Nucleus accumbens (tissue), 56 donors: ENCODE results near the gene IQCF6.
"Not testable (repeated sequence)": the region's sequence is repeated elsewhere in the genome, so short reads cannot be mapped to it uniquely, and the experiment has no call there.

Experiments used
- DNase-seq, 56 donors: peaks; one replicate each; lab custom pipeline; 2025; lab: John Stamatoyannopoulos, UW

Gene IQCF6

GRCh38 chr3:51777985-51778384, 1.1 kb downstream of the IQCF6 start:
- DNase-seq = peak in 32 of 56 donors; percentile 1 to 64 (median 18)

GRCh38 chr3:51773529-51774056, 5.4 kb downstream of the IQCF6 start:
- DNase-seq = no peak

- DNase-seq = no peak
These were observed 19.8 kb downstream of the IQCF6 start for GRCh38 chr3:51759203-51759602.

GRCh38 chr3:51753763-51754750, 25.0 kb downstream of the IQCF6 start:
- DNase-seq = not testable (repeated sequence)

- no peak for DNase-seq
These were observed 27.8 kb downstream of the IQCF6 start for GRCh38 chr3:51751287-51751686.

- DNase-seq = no peak
These were observed 28.2 kb downstream of the IQCF6 start for GRCh38 chr3:51750878-51751277.

- DNase-seq = no peak
These were observed 30.7 kb downstream of the IQCF6 start for GRCh38 chr3:51748327-51748726.

- DNase-seq = no peak
These were observed 31.2 kb downstream of the IQCF6 start for GRCh38 chr3:51747840-51748239.

- DNase-seq = peak in 1 of 56 donors; percentile 17
These were observed 36.1 kb downstream of the IQCF6 start for GRCh38 chr3:51742978-51743377.

GRCh38 chr3:51742320-51742719, 36.7 kb downstream of the IQCF6 start:
- DNase-seq = not testable (repeated sequence)

GRCh38 chr3:51739110-51739509, 39.9 kb downstream of the IQCF6 start:
- no peak for DNase-seq

GRCh38 chr3:51735950-51736349, 43.1 kb downstream of the IQCF6 start:
- DNase-seq = no peak

- DNase-seq = no peak
These were observed 44.0 kb downstream of the IQCF6 start for GRCh38 chr3:51735039-51735438.

GRCh38 chr3:51734572-51734907, 44.5 kb downstream of the IQCF6 start:
- no peak for DNase-seq

GRCh38 chr3:51733859-51734571, 45.0 kb downstream of the IQCF6 start:
- DNase-seq = no peak

GRCh38 chr3:51729042-51729633, 49.9 kb downstream of the IQCF6 start:
- no peak for DNase-seq
